Erythroblast (primary cell): ENCODE data around the gene PIP4K2B.

Source experiments
- GATA1 ChIP-seq: IDR thresholded peaks from 2 replicates; pipeline ENCODE4 v1.6.1; 2011; ENCODE audit warnings: low read depth, mild to moderate bottlenecking, control low read depth, low read length, moderate library complexity
- POLR2A ChIP-seq: IDR thresholded peaks from 2 replicates; pipeline ENCODE4 v1.6.1; 2011; ENCODE audit warnings: mild to moderate bottlenecking, low read length

GRCh38 chr17:38743556-38744171 is 55.7 kb downstream of the PIP4K2B start:
- TF ChIP-seq POLR2A (no peak), GATA1 (no peak)
